IMR-90 (cell line): Measurements from ENCODE around the gene KIAA0040. TPM values are rescaled to one million over a fixed set of nuclear protein-coding genes. Genes with fewer than 3 reads are reported as not detected.

Source experiments
- ATAC-seq: fragments of 200-7000 bp; cut with Tn5 transposase; 2 replicates; pipeline ENCODE4 v1.9.1; 2020; ENCODE audit warnings: low read depth, mild to moderate bottlenecking, moderate library complexity
- BruUV-seq: library from RNA; stranded (reverse); fragments of 400-500 nt; replicated peaks from 2 replicates; lab custom pipeline; 2021; lab: Mats Ljungman, UMichigan
- CTCF ChIA-PET: fragments of 300-600 bp; formaldehyde crosslinking; extraction: SDS; loops from one replicate; lab custom pipeline; 2021; ENCODE audit warnings: antibody characterized with exemption; lab: Yijun Ruan, JAX
- POLR2A ChIA-PET: fragments of 300-600 bp; sonication (Branson Sonifier 250); formaldehyde crosslinking; loops from one replicate; lab custom pipeline; 2022; ENCODE audit warnings: antibody characterized with exemption; ENCODE audit not compliant: unreplicated experiment; lab: Charles Lee
- DNase-seq: peaks from one replicate; pipeline ENCODE4 v3.0.0; 2013
- H2AFZ ChIP-seq: replicated peaks from 2 replicates; pipeline ENCODE3; 2013; ENCODE audit warnings: low read length, mild to moderate bottlenecking; ENCODE audit not compliant: poor library complexity
- H2AK5ac ChIP-seq: 2 replicates; pipeline ENCODE4 v1.6.1; 2013; ENCODE audit warnings: low read depth, low read length, inconsistent platforms
- H2AK9ac ChIP-seq: replicated peaks from 2 replicates; pipeline ENCODE3; 2013; ENCODE audit warnings: mild to moderate bottlenecking, low read depth, low read length, moderate library complexity; ENCODE audit not compliant: poor library complexity
- H2BK120ac ChIP-seq: 2 replicates; pipeline ENCODE4 v1.6.1; 2013; ENCODE audit warnings: low read depth, low read length, inconsistent platforms
- H2BK15ac ChIP-seq: 3 replicates; pipeline ENCODE4 v1.6.1; 2013; ENCODE audit warnings: low read depth, low read length, inconsistent platforms
- H2BK20ac ChIP-seq: 2 replicates; pipeline ENCODE4 v1.6.1; 2013; ENCODE audit warnings: low read depth, mild to moderate bottlenecking, inconsistent platforms, low read length, moderate library complexity
- H2BK5ac ChIP-seq: 2 replicates; pipeline ENCODE4 v1.6.1; 2013; ENCODE audit warnings: mild to moderate bottlenecking, low read depth, low read length, inconsistent platforms; ENCODE audit not compliant: poor library complexity, severe bottlenecking
- H3K14ac ChIP-seq: replicated peaks from 2 replicates; pipeline ENCODE4 v1.6.1; 2013; ENCODE audit warnings: low read depth, low read length, inconsistent platforms
- H3K18ac ChIP-seq: 2 replicates; pipeline ENCODE4 v1.6.1; 2013; ENCODE audit warnings: low read depth, low read length, control low read depth
- H3K23ac ChIP-seq: 2 replicates; pipeline ENCODE4 v1.6.1; 2013; ENCODE audit warnings: low read depth, low read length, inconsistent platforms
- H3K27ac ChIP-seq: 2 replicates; pipeline ENCODE4 v1.5.1; 2013; ENCODE audit warnings: mild to moderate bottlenecking, control low read depth, low read length; ENCODE audit not compliant: insufficient read depth
- H3K27me3 ChIP-seq: 2 replicates; pipeline ENCODE4 v1.6.1; 2013; ENCODE audit warnings: low read length; ENCODE audit not compliant: control insufficient read depth, insufficient read depth
- H3K36me3 ChIP-seq: 2 replicates; pipeline ENCODE4 v1.6.1; 2013; ENCODE audit warnings: low read length, mixed read lengths; ENCODE audit not compliant: control insufficient read depth, insufficient read depth
- H3K4ac ChIP-seq: 2 replicates; pipeline ENCODE4 v1.6.1; 2013; ENCODE audit warnings: low read depth, low read length, inconsistent platforms
- H3K4me1 ChIP-seq: 2 replicates; pipeline ENCODE4 v1.6.1; 2013; ENCODE audit warnings: low read length, mixed read lengths; ENCODE audit not compliant: control insufficient read depth, insufficient read depth
- H3K4me2 ChIP-seq: 2 replicates; pipeline ENCODE4 v1.6.1; 2013; ENCODE audit warnings: low read depth, mild to moderate bottlenecking, control low read depth, low read length, moderate library complexity
- H3K4me3 ChIP-seq: 2 replicates; pipeline ENCODE4 v1.5.1; 2013; ENCODE audit warnings: low read depth, mild to moderate bottlenecking, control low read depth, low read length, moderate library complexity; ENCODE audit not compliant: insufficient read depth
- H3K56ac ChIP-seq: 2 replicates; pipeline ENCODE4 v1.6.1; 2013; ENCODE audit warnings: low read length, inconsistent platforms; ENCODE audit not compliant: insufficient read depth; ENCODE audit errors: extremely low read depth
- H3K79me1 ChIP-seq, 2 experiments: 2 replicates each; pipeline ENCODE4 v1.6.1; 2013; ENCODE audit warnings: low read length in 2 of 2, inconsistent platforms in 1 of 2, low read depth in 1 of 2
- H3K9ac ChIP-seq: 2 replicates; pipeline ENCODE4 v1.6.1; 2013; ENCODE audit warnings: low read depth, low read length, control low read depth
- H3K9me1 ChIP-seq: 2 replicates; pipeline ENCODE4 v1.6.1; 2013; ENCODE audit warnings: low read length, inconsistent platforms; ENCODE audit not compliant: insufficient read depth
- H3K9me3 ChIP-seq: 2 replicates; pipeline ENCODE4 v1.6.1; 2013; ENCODE audit warnings: low read length; ENCODE audit not compliant: control insufficient read depth, insufficient read depth
- H4K20me1 ChIP-seq: 2 replicates; pipeline ENCODE4 v1.6.1; 2013; ENCODE audit warnings: low read length, inconsistent platforms; ENCODE audit not compliant: insufficient read depth
- H4K5ac ChIP-seq: 2 replicates; pipeline ENCODE4 v1.6.1; 2013; ENCODE audit warnings: mild to moderate bottlenecking, low read depth, low read length, control low read depth
- H4K8ac ChIP-seq, 2 experiments: 2 replicates each; pipeline ENCODE4 v1.6.1; 2013; ENCODE audit warnings: low read depth in 2 of 2, low read length in 2 of 2, control low read depth in 1 of 2, inconsistent platforms in 1 of 2
- H4K91ac ChIP-seq: 2 replicates; pipeline ENCODE4 v1.6.1; 2013; ENCODE audit warnings: low read depth, low read length, inconsistent platforms; ENCODE audit not compliant: insufficient read depth
- BHLHE40 ChIP-seq: fragments of 150-350 bp; IDR thresholded peaks from 2 replicates; pipeline ENCODE4 v1.6.1; 2016; ENCODE audit warnings: mild to moderate bottlenecking, low read depth, low read length
- CEBPB ChIP-seq: IDR thresholded peaks from 2 replicates; pipeline ENCODE4 v1.6.1; 2012; ENCODE audit warnings: low read depth, low read length, improper control_type of control experiment
- CHD1 ChIP-seq: IDR thresholded peaks from 2 replicates; pipeline ENCODE4 v1.6.1; 2012; ENCODE audit warnings: low read depth, low read length, improper control_type of control experiment
- FOS ChIP-seq: fragments of 150-350 bp; IDR thresholded peaks from 2 replicates; pipeline ENCODE4 v1.6.1; 2016; ENCODE audit warnings: low read depth, low read length
- MAFK ChIP-seq: IDR thresholded peaks from 2 replicates; pipeline ENCODE4 v1.6.1; 2012; ENCODE audit warnings: low read depth, low read length, improper control_type of control experiment
- MAZ ChIP-seq: IDR thresholded peaks from 2 replicates; pipeline ENCODE4 v1.6.1; 2012; ENCODE audit warnings: low read depth, mild to moderate bottlenecking, low read length, improper control_type of control experiment, moderate library complexity, borderline replicate concordance
- MXI1 ChIP-seq: IDR thresholded peaks from 2 replicates; pipeline ENCODE4 v1.6.1; 2012; ENCODE audit warnings: low read depth, mild to moderate bottlenecking, low read length, moderate library complexity, borderline replicate concordance
- POLR2A ChIP-seq: IDR thresholded peaks from 2 replicates; pipeline ENCODE4 v1.6.1; 2012; ENCODE audit warnings: mild to moderate bottlenecking, low read depth, low read length
- RAD21 ChIP-seq: IDR thresholded peaks from 2 replicates; pipeline ENCODE4 v1.6.1; 2012; ENCODE audit warnings: low read length, improper control_type of control experiment
- RCOR1 ChIP-seq: IDR thresholded peaks from 2 replicates; pipeline ENCODE4 v1.6.1; 2012; ENCODE audit warnings: mild to moderate bottlenecking, low read length, improper control_type of control experiment; ENCODE audit not compliant: insufficient replicate concordance
- RFX5 ChIP-seq: IDR thresholded peaks from 2 replicates; pipeline ENCODE4 v1.8.0; 2012; ENCODE audit warnings: low read depth, mild to moderate bottlenecking, low read length, moderate library complexity
- WGBS, 2 experiments: methylation state at CpG; one replicate each; pipeline versions ENCODE4 v1.1.5 to v1.1.7; 2013; ENCODE audit warnings: missing lambda C conversion rate in 2 of 2; ENCODE audit not compliant: insufficient read length in 1 of 2; ENCODE audit errors: extremely low coverage in 2 of 2; 5-methylcytosine and 5-hydroxymethylcytosine counted together
- dilution Hi-C: fragments of 300-500 bp; cut with HindIII; formaldehyde crosslinking; loops from one replicate; pipeline ENCODE4 v1.14.3; 2018; ENCODE audit warnings: low sequenced_read_pairs; ENCODE audit not compliant: unreplicated experiment
- in situ Hi-C: fragments of 300-500 bp; cut with MboI; formaldehyde crosslinking; loops from 3 replicates; pipeline ENCODE4 v1.14.3; 2019; ENCODE audit warnings: low sequenced_read_pairs, inconsistent platforms, mixed read lengths
- intact Hi-C: fragments of 100-400 bp; cut with micrococcal nuclease; formaldehyde crosslinking; loops from 2 replicates; pipeline ENCODE4 v1.10.0; 2022
- polyA plus RNA-seq, 3 experiments: library from polyadenylated mRNA; depleted of rRNA; stranded (reverse); fragments of >200 nt; gene quantifications; 2 replicates each; pipeline ENCODE4 v1.2.3, GENCODE V29; 2012; ENCODE audit warnings: low replicate concordance in 1 of 3
- total RNA-seq: library from RNA; depleted of rRNA; stranded (reverse); fragments of >200 nt; gene quantifications from 2 replicates; pipeline ENCODE4 v1.2.3, GENCODE V29; 2012
- TF ChIP-seq, protein P1 (sequence below): conservative IDR thresholded peaks from 2 replicates; pipeline ENCODE4 v1.5.1; 2012; ENCODE audit warnings: mild to moderate bottlenecking, low read depth, low read length, improper control_type of control experiment
- TF ChIP-seq, protein P2 (sequence below): fragments of 150-350 bp; IDR thresholded peaks from 2 replicates; pipeline ENCODE4 v1.6.1; 2017; ENCODE audit warnings: mild to moderate bottlenecking, antibody characterized with exemption, low read length, low read depth

KIAA0040 gene
- total and polyA plus RNA-seq, 2 of the 4 experiments (the other 2 are of a cell fraction), result 0.05 to 0.18 TPM

GRCh38 chr1:175133673-175134435 is 58.7 kb downstream of the KIAA0040 start (continued):
- TF ChIP-seq MXI1, result no peak

DNA sequence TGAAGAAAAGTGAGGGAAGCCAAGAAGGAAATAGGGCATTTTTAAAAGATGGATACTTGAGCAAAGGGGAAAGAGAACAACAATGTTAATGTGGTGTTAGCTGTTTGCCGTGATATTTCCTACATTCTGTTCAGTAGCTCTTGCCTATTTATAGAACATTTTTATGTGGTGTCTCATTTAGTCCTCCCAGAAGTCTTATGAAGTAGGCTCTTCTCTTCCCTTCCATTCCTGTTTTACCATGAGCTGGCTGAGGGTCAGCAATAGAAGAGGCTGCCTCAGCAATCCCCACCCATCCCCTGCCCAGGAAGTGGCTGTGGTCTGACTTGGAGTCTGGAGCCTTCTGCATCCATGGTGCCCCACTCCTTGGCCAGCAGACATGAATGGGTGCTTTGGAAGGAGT is 60.1 kb downstream of the KIAA0040 start:
- dilution Hi-C loops (no loop called here), in situ Hi-C loops (no loop called here), intact Hi-C loops (no loop called here)
- Histone ChIP-seq H3K18ac (peak overlapping the region; percentile 53; the same call in 1 of the 2 replicates), H2BK20ac (no peak overlapping the region), H4K20me1 (no peaks in the 10 kb centered on the region), H3K56ac (no peak overlapping the region), H2AFZ (no peak overlapping the region), H3K9me1 (no peaks in the 10 kb centered on the region), H4K91ac (no peak overlapping the region), H2BK5ac (peak overlapping the region; percentile 24), H3K23ac (no peak overlapping the region), H3K36me3 (no peaks in the 10 kb centered on the region), H2AK5ac (no peak overlapping the region), H3K9ac (no peak overlapping the region), H3K4me3 (no peak overlapping the region), H2BK15ac (no peak overlapping the region), H2AK9ac (no peak overlapping the region), H3K9me3 (no peaks in the 10 kb centered on the region), H2BK120ac (peak overlapping the region; percentile 32; the same call in 1 of the 2 replicates), H3K4me2 (peak overlapping the region; percentile 71; the same call in 1 of the 2 replicates), H4K8ac (no peak overlapping the region), H3K27me3 (peaks cover 1% of the 10 kb centered on the region; the same call in 1 of the 2 replicates), H3K4ac (no peak overlapping the region), H3K27ac (no peak overlapping the region), H3K79me1 (no peaks in the 10 kb centered on the region), H3K4me1 (peaks cover 2% of the 10 kb centered on the region; the same call in 1 of the 2 replicates), H4K5ac (no peak overlapping the region), H3K14ac (no peak overlapping the region)
- WGBS, 2 experiments, result no CpG with 5 or more reads among the region's 1 CpG
- ATAC-seq (no peak), DNase-seq (peak; percentile 39)
- CTCF ChIA-PET, result interaction anchor here (0.7 to 1.2 kb wide), 2 partner anchors 23 to 103 kb away, joined by 3 read pairs; no protein-coding TSS in a partner anchor
- POLR2A ChIA-PET, result no interaction called here
- no TSS peak for BruUV-seq
- TF ChIP-seq CHD1 (no peak), CEBPB (no peak), RAD21 (no peak), POLR2A (no peak), BHLHE40 (no peak), RCOR1 (no peak), RFX5 (no peak), MAFK (no peak), MAZ (no peak), FOS (no peak)
- TF ChIP-seq, protein P1, sequence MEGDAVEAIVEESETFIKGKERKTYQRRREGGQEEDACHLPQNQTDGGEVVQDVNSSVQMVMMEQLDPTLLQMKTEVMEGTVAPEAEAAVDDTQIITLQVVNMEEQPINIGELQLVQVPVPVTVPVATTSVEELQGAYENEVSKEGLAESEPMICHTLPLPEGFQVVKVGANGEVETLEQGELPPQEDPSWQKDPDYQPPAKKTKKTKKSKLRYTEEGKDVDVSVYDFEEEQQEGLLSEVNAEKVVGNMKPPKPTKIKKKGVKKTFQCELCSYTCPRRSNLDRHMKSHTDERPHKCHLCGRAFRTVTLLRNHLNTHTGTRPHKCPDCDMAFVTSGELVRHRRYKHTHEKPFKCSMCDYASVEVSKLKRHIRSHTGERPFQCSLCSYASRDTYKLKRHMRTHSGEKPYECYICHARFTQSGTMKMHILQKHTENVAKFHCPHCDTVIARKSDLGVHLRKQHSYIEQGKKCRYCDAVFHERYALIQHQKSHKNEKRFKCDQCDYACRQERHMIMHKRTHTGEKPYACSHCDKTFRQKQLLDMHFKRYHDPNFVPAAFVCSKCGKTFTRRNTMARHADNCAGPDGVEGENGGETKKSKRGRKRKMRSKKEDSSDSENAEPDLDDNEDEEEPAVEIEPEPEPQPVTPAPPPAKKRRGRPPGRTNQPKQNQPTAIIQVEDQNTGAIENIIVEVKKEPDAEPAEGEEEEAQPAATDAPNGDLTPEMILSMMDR, result no peak
- TF ChIP-seq, protein P2, sequence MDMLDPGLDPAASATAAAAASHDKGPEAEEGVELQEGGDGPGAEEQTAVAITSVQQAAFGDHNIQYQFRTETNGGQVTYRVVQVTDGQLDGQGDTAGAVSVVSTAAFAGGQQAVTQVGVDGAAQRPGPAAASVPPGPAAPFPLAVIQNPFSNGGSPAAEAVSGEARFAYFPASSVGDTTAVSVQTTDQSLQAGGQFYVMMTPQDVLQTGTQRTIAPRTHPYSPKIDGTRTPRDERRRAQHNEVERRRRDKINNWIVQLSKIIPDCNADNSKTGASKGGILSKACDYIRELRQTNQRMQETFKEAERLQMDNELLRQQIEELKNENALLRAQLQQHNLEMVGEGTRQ, result no peak
